Ascending aorta (tissue), 2 donors: ENCODE measurements around the gene NAP1L5. TPM values are rescaled to one million over a fixed set of nuclear protein-coding genes. Genes with fewer than 3 reads are reported as not detected.

Experiments
- DNase-seq, 2 donors: peaks; one replicate each; pipeline ENCODE4 v3.0.0-alpha.2; 2019; ENCODE audit warnings: low spot score in 2 of 2
- H3K27ac ChIP-seq, 2 donors: fragments of 200-600 bp; sonication (generic); one replicate each; pipeline ENCODE4 v1.5.1; 2016 to 2017; ENCODE audit warnings: mild to moderate bottlenecking in 1 of 2
- H3K27me3 ChIP-seq: fragments of 200-600 bp; sonication (generic); one replicate; pipeline ENCODE4 v1.5.1; 2017
- H3K36me3 ChIP-seq, 2 donors: fragments of 200-600 bp; sonication (generic); one replicate each; pipeline ENCODE4 v1.5.1; 2016
- H3K4me1 ChIP-seq, 2 donors: fragments of 200-600 bp; sonication (generic); one replicate each; pipeline ENCODE4 v1.5.1; 2016 to 2017; ENCODE audit warnings: mild to moderate bottlenecking in 1 of 2
- H3K4me3 ChIP-seq, 2 donors: fragments of 200-600 bp; sonication (generic); one replicate each; pipeline ENCODE4 v1.5.1; 2016 to 2017; ENCODE audit warnings: mild to moderate bottlenecking in 1 of 2
- H3K9me3 ChIP-seq, 2 donors: fragments of 200-600 bp; sonication (generic); one replicate each; pipeline ENCODE4 v1.5.1; 2016
- CTCF ChIP-seq, 3 experiments: fragments of 200-600 bp in 2 of 3; fragments of 450-650 bp in 1 of 3; sonication (generic) in 2 of 3; IDR thresholded peaks; one replicate each; pipeline ENCODE4 v1.5.1; 2016 to 2019; ENCODE audit warnings: antibody characterized with exemption in 3 of 3, mild to moderate bottlenecking in 1 of 3, moderate library complexity in 1 of 3
- intact Hi-C: fragments of 100-400 bp; cut with DNase I; formaldehyde crosslinking; loops from one replicate; pipeline ENCODE4 v1.15.1; 2023
- total RNA-seq: library from RNA; depleted of rRNA; stranded (reverse); fragments of >200 nt; gene quantifications from one replicate; pipeline ENCODE4 v1.1.0, GENCODE V29; 2016

The NAP1L5 gene
- total RNA-seq, 1 donor from 2014 or later, result 9.6 TPM

- H3K27ac ChIP-seq, result no peak overlapping the region
- intact Hi-C loops, result no loop called here
These were observed 51.6 kb downstream of the NAP1L5 start for GRCh38 chr4:88645994-88646393.

More at GRCh38 chr4:88645994-88646393, 51.6 kb downstream of the NAP1L5 start:
- H3K4me3 ChIP-seq, result no peak overlapping the region
- no peak for DNase-seq
- H3K27me3 ChIP-seq, result no peaks in the 10 kb centered on the region
- no peak for TF ChIP-seq CTCF (IDR thresholded peaks at IDR 0.05)
- H3K9me3 ChIP-seq, result peaks cover 0 to 21% of the 10 kb centered on the region in 2 donors
- no peaks in the 10 kb centered on the region for H3K36me3 ChIP-seq
- no peaks in the 10 kb centered on the region for H3K4me1 ChIP-seq

Other genes with a start within 250 kb of the NAP1L5 start
- gene HERC5, start 240.7 kb downstream of the NAP1L5 start, total RNA-seq, result 0.32 TPM
- gene PYURF, start 174.1 kb downstream of the NAP1L5 start, total RNA-seq, result 91.6 TPM
- 16.2 TPM for gene HERC3, start 105.3 kb downstream of the NAP1L5 start, total RNA-seq